HepG2 (cell line): ENCODE data around the gene ZNF526. TPM values are rescaled to one million over a fixed set of nuclear protein-coding genes. Genes with fewer than 3 reads are reported as not detected.

Experiments
- AGO1 ChIP-seq: fragments of 200-400 bp; formaldehyde crosslinking; IDR thresholded peaks from 2 replicates; pipeline ENCODE4 v1.6.1; 2017; ENCODE audit warnings: mild to moderate bottlenecking, low read depth, low read length, moderate library complexity; ENCODE audit not compliant: poor library complexity, severe bottlenecking
- CHCHD3 ChIP-seq: sonication (generic); formaldehyde crosslinking; IDR thresholded peaks from 2 replicates; pipeline ENCODE4 v1.8.0; 2022; ENCODE audit warnings: mild to moderate bottlenecking, missing genetic modification reagents, moderate library complexity
- FOXO4 ChIP-seq: sonication (generic); formaldehyde crosslinking; conservative IDR thresholded peaks from 2 replicates; pipeline ENCODE4 v1.8.1; 2023; ENCODE audit warnings: missing genetic modification reagents
- HBP1 ChIP-seq: IDR thresholded peaks from 2 replicates; pipeline ENCODE4 v1.6.1; 2016; ENCODE audit warnings: low read depth, control low read depth
- POLR2A ChIP-seq, 2 experiments: IDR thresholded peaks; 2 replicates each; pipeline ENCODE4 v1.6.1; 2011; ENCODE audit warnings: low read depth in 2 of 2, low read length in 2 of 2, mild to moderate bottlenecking in 1 of 2, moderate library complexity in 1 of 2; ENCODE audit not compliant: insufficient read depth in 1 of 2
- PPARG ChIP-seq: conservative IDR thresholded peaks from 2 replicates; pipeline ENCODE4 v1.6.1; 2016; ENCODE audit warnings: missing biosample characterization, missing genetic modification reagents
- SATB2 ChIP-seq: sonication (generic); formaldehyde crosslinking; IDR thresholded peaks from 2 replicates; pipeline ENCODE4 v1.5.0; 2020; ENCODE audit warnings: missing genetic modification reagents
- SOX6 ChIP-seq, 2 experiments: fragments of 450-650 bp in 1 of 2; sonication (generic) in 1 of 2; formaldehyde crosslinking in 1 of 2; IDR thresholded peaks; 2 replicates each; pipeline versions ENCODE4 v1.4.0 to v1.6.1; 2017 to 2020; ENCODE audit warnings: antibody characterized with exemption in 1 of 2, mild to moderate bottlenecking in 1 of 2, missing genetic modification reagents in 1 of 2
- SP5 ChIP-seq: IDR thresholded peaks from 2 replicates; pipeline ENCODE4 v1.6.1; 2016; ENCODE audit warnings: low read depth, borderline replicate concordance
- TGIF2 ChIP-seq: IDR thresholded peaks from 2 replicates; pipeline ENCODE4 v1.6.1; 2016; ENCODE audit warnings: control low read depth, missing compliant biosample characterization
- XBP1 ChIP-seq: sonication (generic); formaldehyde crosslinking; IDR thresholded peaks from 2 replicates; pipeline ENCODE4 v1.5.0; 2020; ENCODE audit warnings: missing genetic modification reagents
- ZNF34 ChIP-seq: sonication (generic); formaldehyde crosslinking; IDR thresholded peaks from 2 replicates; pipeline ENCODE4 v1.4.0; 2020; ENCODE audit warnings: mild to moderate bottlenecking, missing genetic modification reagents, borderline replicate concordance
- ZNF407 ChIP-seq: sonication (generic); formaldehyde crosslinking; IDR thresholded peaks from one replicate; pipeline ENCODE4 v1.5.1; 2020; ENCODE audit warnings: mild to moderate bottlenecking, missing genetic modification reagents; ENCODE audit errors: not compliant biosample characterization
- ZNF431 ChIP-seq: sonication (generic); formaldehyde crosslinking; IDR thresholded peaks from 2 replicates; pipeline ENCODE4 v1.9.0; 2022; ENCODE audit warnings: missing genetic modification reagents, low read depth, mild to moderate bottlenecking, borderline replicate concordance
- ZNF468 ChIP-seq: sonication (generic); formaldehyde crosslinking; IDR thresholded peaks from 2 replicates; pipeline ENCODE4 v1.8.0; 2022; ENCODE audit warnings: mild to moderate bottlenecking, moderate library complexity, missing genetic modification reagents
- ZNF496 ChIP-seq: sonication (generic); formaldehyde crosslinking; IDR thresholded peaks from 2 replicates; pipeline ENCODE4 v1.8.1; 2023; ENCODE audit warnings: mild to moderate bottlenecking, moderate library complexity, missing genetic modification reagents; ENCODE audit not compliant: insufficient replicate concordance
- ZNF589 ChIP-seq: sonication (generic); formaldehyde crosslinking; conservative IDR thresholded peaks from 2 replicates; pipeline ENCODE4 v1.8.0; 2022; ENCODE audit warnings: mild to moderate bottlenecking, moderate library complexity, missing genetic modification reagents
- ZNF816 ChIP-seq: sonication (generic); formaldehyde crosslinking; IDR thresholded peaks from 2 replicates; pipeline ENCODE4 v1.8.0; 2022; ENCODE audit warnings: missing genetic modification reagents, mild to moderate bottlenecking, borderline replicate concordance
- polyA plus RNA-seq, 8 experiments: library from polyadenylated mRNA; depleted of rRNA in 3 of 8; stranded (reverse) in 7 of 8; unstranded in 1 of 8; fragments of >200 nt; fragmentation: Illumina TruSeq in 4 of 8; extraction: Trizol in 4 of 8; gene quantifications; 2 replicates each; pipeline versions ENCODE4 v1.2.1 to v1.2.3, GENCODE V29; 2011 to 2016; ENCODE audit warnings: low read depth in 4 of 8, missing spikeins in 1 of 8, mixed read lengths in 1 of 8; ENCODE audit not compliant: insufficient read depth in 1 of 8
- total RNA-seq, 5 experiments: library from RNA; depleted of rRNA; stranded (reverse); fragments of >200 nt; fragmentation: Illumina TruSeq; extraction: Trizol; gene quantifications; 2 replicates each; pipeline ENCODE4 v1.2.3, GENCODE V29; 2016; ENCODE audit warnings: low read depth in 1 of 5

The ZNF526 gene
- total and polyA plus RNA-seq, 2 of the 13 experiments (the other 11 are each of a cell fraction or from before 2014, with no cell fraction given), result 3.3 to 8.4 TPM

GRCh38 chr19:42219812-42220750 is at the start of gene ZNF526 (continued):
- peak; percentile 91 for TF ChIP-seq ZNF816 (CRISPR knock-in tag)
- peak; percentile 57 for TF ChIP-seq ZNF407 (CRISPR knock-in tag)
- no peak for TF ChIP-seq ZNF431 (CRISPR knock-in tag)
- TF ChIP-seq ZNF496 (CRISPR knock-in tag), result no peak
- TF ChIP-seq SOX6 (IDR thresholded peaks at IDR 0.05), result no peak
- no peak for TF ChIP-seq SOX6 (CRISPR knock-in tag; IDR thresholded peaks at IDR 0.05)
- TF ChIP-seq TGIF2 (CRISPR knock-in tag), result peak; percentile 70
- no peak for TF ChIP-seq ZNF34 (CRISPR knock-in tag)
- no peak for TF ChIP-seq CHCHD3 (CRISPR knock-in tag)
- TF ChIP-seq ZNF468, result no peak
- TF ChIP-seq PPARG (CRISPR knock-in tag), result no peak
- TF ChIP-seq AGO1, result no peak
- TF ChIP-seq XBP1 (CRISPR knock-in tag), result no peak
- TF ChIP-seq HBP1 (CRISPR knock-in tag), result no peak; the same call in none of the 2 replicates
- TF ChIP-seq FOXO4 (CRISPR knock-in tag), result no peak
- TF ChIP-seq ZNF589 (CRISPR knock-in tag), result peak; percentile 69
- TF ChIP-seq SP5 (CRISPR knock-in tag), result peak; percentile 75; the same call in 1 of the 2 replicates
- TF ChIP-seq POLR2A (IDR thresholded peaks at IDR 0.05; ENCODE audit: insufficient read depth in 1 of 2, low read depth in 2 of 2, low read length in 2 of 2), result peak; percentile 79 to 95
- TF ChIP-seq SATB2, result no peak
